NCI-H187 (cell line): ENCODE results near the gene RPL19.

Experiments used
- DNase-seq, 2 experiments: peaks; one replicate each; lab custom pipeline; 2025; lab: John Stamatoyannopoulos, UW

Gene RPL19

GRCh38 chr17:39173080-39173479 lies 27.0 kb upstream of the RPL19 start:
- DNase-seq, result no peak

- no peak for DNase-seq
These were observed 26.4 kb upstream of the RPL19 start for GRCh38 chr17:39173526-39174274.

GRCh38 chr17:39174920-39175694 lies 25.0 kb upstream of the RPL19 start:
- DNase-seq, result peak in 1 of 2 experiments; percentile 40

GRCh38 chr17:39175695-39176093 lies 24.4 kb upstream of the RPL19 start:
- DNase-seq, result no peak

GRCh38 chr17:39177256-39177655 lies 22.8 kb upstream of the RPL19 start:
- DNase-seq, result no peak

GRCh38 chr17:39178536-39178935 lies 21.5 kb upstream of the RPL19 start:
- no peak for DNase-seq

DNA sequence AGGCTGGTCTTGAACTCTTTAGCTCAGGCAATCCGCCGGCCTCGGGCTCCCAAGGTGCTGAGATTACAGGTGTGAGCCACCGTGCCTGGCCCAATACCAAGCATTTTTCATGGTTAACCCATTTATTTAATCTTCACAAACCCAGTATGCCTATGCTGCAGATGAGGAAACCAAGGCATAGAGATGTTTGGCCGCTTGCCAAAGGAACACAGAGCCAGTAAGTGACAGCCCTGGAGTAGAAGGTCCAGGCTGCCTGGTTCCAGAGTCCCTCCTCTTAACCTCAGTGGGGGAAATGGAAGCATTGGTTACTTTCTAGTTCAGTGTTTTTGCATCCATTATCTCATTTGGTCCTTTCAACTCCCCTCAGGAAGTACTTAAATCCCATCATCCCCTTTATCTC lies 18.8 kb upstream of the RPL19 start:
- no peak for DNase-seq

DNA sequence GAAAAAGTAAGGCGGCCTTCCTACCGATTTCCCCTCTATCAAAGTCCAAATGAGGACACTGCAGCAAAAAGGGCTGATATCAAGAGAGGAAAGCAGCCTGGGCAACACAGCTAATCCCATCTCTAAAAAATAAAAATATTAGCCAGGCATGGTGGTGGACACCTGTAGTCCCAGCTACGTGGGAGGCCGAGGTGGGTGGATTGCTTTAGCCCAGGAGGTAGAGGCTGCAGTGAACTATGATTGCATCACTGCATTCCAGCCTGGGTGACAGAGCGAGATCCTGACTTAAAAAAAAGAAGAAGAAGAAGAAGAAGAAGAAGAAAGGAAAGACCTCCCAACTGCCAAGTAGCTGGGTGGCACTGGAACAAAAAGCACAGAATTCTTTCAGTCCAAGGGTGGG lies 17.0 kb upstream of the RPL19 start:
- DNase-seq, result no peak

DNA sequence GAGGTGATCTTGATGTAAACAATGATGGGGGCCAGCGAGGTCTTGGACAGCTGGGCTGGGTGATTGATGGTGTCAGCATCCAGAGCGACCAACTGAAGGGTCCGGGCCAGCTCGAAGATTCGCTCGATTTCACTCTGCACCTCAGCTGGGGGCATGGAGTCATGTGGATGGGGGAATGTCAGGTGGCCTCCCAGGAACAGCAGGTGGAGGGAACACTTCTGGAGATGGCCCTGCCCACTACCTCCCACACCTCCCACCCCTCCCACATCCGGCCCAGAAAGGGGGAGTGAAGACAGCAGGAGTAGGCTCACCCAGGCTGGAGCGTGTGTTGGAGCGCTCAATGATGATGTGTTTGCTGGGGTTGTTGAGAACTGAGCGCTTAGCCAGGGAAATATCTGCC lies 16.4 kb upstream of the RPL19 start:
- no peak for DNase-seq

- no peak for DNase-seq
These were observed 13.5 kb upstream of the RPL19 start for GRCh38 chr17:39186481-39187002.

DNA sequence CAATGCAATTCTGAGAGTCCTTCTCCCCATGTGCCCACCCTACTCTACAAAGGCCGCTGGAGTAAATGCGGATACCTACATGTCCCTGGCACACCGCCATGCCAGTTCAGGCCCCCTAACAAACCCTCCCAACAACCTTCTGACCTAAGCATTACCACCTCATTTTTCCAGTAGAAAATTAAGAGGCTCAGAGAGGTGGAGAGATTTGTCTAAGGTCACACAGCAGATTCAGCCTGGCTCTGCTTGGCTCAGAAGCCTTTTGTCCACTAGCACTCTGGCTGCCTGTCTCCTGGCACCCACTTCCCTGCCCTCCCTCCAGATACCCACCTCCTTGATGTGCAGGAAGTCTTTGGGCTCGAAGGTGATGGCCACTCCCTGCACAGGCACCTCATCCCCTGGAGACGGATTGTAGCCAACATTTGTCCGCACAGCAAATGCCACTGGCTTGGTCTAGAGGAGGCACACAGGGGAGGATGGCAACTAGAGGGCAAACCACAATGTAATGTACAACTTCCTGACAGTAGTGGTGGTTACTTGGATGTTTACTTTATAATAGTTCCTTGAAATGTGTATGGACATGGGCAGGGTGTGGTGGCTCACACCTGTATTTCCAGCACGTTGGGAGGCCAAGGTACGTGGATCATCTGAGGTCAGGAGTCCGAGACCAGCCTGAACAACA lies 12.8 kb upstream of the RPL19 start:
- DNase-seq, result no peak

DNA sequence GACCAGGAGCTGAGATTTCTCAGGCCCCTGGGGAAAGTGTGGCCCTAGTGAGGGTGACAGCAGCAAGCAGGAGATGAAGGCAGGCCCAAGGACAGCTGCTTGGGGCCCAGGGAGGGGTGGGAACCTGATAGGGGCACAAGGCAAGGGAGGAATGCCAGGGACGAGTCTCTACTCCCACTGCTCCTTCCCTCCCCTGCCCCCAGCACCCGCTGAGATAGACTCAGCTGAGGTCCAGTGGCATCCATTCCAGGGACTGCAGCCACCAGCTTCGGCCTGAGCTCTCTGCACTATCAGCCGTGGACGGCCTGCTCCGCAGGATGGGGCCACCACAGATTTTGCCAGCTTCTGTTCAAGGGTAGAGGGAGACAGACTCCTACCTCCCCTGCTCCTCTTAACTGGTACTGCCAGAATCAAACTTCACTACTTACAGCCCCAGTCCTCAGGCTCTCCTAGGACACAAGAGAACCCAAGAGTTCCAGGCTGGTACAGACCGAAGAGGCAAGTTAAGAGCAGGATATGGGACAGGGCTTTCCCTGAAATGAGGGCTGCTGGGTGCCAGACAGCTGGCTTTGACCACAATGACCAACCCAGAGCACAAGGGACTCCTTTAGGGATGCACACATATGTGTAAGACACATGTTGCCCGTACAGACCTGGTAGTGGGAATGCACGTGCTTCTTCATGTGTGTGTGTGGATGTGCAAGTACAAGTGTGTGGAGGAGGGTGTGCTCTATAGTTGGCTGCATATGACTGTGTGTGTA lies 8.2 kb upstream of the RPL19 start:
- no peak for DNase-seq

- no peak for DNase-seq
These were observed 7.2 kb upstream of the RPL19 start for GRCh38 chr17:39192901-39193300.

DNA sequence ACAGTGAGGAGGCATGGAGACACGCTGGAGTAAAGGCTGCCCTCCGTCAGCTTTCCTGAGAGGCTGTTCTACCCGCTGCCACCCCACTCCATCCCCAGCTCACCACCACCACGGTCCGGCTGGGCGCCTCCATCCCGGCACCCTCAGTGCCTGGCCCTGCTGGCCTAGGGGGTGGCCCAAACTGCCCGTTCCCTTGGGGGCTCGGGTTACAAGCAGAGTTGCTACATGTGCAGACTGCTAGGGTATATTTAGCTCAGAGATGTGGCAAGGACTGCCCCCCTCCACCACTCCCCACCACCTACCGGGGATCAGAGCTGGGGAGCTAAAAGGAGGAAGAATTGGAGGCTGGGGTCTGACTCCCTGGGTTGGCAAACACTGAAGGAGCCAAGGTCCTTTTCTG lies 6.7 kb upstream of the RPL19 start:
- no peak for DNase-seq

DNA sequence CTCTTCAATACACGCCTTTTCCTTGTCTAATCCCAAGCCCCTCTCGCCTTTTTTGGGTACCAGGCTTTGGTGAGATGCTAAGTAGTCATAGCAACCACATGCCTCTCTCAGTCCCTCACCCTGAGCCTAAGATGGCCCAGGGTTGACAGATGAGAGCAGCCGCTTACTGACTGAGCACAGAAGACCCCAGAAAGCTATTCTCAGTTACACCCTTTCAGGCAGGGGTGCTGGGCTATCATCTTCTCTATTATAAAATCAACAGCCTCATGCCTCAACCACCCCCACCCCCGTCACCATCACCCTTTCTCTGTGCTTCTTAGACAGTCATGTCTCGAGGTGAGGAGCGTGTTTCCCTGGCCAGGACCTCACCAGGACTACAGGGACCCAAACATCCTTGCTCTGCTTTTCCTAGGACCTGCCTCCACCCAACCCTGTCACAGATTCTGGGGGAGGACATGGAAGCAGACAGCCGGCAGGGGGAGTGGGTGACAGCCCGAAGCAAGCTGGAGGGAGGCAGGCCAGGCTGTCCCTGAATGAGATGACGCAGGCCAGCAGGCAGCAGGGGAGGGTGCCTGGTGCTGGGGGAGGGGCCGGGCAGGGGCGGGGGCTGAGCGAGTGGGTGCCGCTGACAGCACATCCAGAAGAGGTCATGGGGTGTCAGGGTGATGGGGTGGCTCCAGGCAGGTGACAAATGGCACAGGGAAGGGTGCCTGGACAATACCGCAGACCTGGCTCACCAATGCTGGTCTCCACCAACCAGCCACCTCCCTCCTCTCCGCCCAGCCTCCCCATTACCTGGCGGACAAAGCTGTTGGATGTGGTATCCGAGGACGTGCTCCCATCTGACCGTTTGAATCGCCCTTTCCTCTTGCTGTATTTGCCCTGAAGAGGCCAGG lies 5.7 kb upstream of the RPL19 start:
- DNase-seq, result no peak

DNA sequence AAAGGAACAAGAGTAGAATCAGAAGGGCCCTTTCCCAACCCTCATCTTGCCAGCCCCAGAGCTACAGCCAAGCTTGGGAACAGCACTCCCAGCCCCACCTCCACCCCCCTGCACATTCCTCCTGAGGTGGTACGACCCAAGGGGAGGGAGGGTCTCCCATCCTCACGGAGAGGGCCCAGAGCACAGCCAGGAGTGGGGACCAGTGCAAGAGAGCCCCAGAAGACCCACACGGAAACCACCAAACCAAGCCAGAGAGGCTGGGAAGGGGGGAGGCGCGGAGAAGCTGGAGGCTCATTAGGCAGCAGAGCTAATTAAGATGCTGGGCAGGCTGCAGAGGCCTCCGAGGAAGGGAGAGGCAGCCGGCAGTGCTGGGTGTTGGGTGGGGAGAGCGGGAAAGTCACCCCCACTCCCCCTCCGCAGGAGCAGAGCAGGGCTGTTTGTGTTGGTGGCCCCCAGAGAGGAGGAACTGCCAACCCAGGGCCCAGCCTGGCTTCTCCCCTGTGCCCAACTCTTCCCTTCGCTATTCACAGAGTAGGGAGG lies 5.0 kb upstream of the RPL19 start:
- no peak for DNase-seq

- no peak for DNase-seq
These were observed 4.4 kb upstream of the RPL19 start for GRCh38 chr17:39195568-39196160.

DNA sequence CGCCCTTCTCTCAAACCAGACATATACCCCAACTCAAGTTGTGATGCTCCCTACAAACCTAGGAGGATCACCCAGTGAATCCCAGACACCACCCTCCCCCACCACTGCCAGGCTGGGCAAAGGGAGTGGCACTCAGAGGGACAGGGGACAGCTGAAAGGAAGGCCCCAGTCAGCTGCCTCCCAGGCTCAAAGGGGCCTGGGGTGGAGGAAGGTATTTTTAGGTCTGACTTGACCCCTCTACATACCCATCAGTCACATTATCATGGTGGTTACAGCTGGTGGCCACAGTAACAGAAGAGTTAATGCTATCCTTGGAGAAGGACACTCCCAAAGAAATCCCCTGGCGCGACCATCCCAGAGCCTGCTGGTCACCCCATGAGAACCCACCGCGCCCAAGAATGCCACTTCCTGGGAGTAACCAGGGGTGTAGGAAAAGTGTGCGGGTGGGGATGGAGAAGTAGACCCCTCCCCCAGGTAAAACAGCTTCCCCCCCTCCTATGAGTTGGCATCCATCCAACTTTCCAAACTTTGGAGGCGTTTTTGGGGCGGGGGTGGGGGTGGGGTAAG lies 3.8 kb upstream of the RPL19 start:
- no peak for DNase-seq

- DNase-seq, result no peak
These were observed 3.2 kb upstream of the RPL19 start for GRCh38 chr17:39196808-39197291.
